Measurements from ENCODE around the gene MTHFSD. TPM values are rescaled to one million over a fixed set of nuclear protein-coding genes. Genes with fewer than 3 reads are reported as not detected.

The MTHFSD gene
- total RNA-seq, 3 donors from 2014 or later: 15.8 to 30.2 (median 27.7) TPM

DNA sequence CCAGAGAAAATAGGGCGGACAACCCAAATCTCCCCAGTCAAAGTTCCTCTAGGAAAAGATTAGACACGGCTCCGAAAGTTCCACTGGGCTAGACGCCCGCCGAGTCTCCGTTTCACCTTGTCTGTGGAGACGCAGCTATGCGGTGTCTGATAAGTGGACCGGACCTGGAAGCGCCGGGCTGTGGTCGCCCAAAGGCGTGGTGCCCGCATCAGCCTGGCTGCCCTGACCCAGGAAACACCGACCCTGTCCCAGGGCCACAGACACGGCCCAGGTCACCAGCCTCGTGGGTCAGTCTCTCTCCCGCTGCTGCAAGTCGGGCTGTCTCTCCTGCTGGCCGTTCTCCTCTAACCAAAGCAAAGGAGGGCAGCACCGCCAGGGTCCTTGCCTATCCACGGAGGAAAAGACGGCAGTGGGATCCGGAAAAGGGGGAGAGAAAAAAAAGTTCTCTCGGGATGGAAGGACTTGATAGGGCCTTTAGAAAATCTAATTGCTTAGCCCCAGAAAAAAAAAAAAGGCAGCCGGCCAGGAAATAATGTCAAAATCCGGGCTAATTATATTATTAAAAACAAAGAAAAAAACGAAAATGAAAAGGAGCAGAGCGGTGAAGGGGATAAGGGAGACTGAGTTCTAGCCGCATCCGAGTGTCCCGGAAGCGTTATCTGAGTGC is 58.6 kb downstream of the MTHFSD start:
- H3K27me3 ChIP-seq: peaks cover 9 to 99% of the 10 kb centered on the region in 2 donors
- no peak overlapping the region for H3K4me3 ChIP-seq
- no peaks in the 10 kb centered on the region for H3K36me3 ChIP-seq
- intact Hi-C loops (cut with DNase I; ENCODE audit: low total_unique reads): no loop called here
- H3K27ac ChIP-seq: no peak overlapping the region
- no peaks in the 10 kb centered on the region for H3K4me1 ChIP-seq
- no peaks in the 10 kb centered on the region for H3K9me3 ChIP-seq
- TF ChIP-seq, protein P1, sequence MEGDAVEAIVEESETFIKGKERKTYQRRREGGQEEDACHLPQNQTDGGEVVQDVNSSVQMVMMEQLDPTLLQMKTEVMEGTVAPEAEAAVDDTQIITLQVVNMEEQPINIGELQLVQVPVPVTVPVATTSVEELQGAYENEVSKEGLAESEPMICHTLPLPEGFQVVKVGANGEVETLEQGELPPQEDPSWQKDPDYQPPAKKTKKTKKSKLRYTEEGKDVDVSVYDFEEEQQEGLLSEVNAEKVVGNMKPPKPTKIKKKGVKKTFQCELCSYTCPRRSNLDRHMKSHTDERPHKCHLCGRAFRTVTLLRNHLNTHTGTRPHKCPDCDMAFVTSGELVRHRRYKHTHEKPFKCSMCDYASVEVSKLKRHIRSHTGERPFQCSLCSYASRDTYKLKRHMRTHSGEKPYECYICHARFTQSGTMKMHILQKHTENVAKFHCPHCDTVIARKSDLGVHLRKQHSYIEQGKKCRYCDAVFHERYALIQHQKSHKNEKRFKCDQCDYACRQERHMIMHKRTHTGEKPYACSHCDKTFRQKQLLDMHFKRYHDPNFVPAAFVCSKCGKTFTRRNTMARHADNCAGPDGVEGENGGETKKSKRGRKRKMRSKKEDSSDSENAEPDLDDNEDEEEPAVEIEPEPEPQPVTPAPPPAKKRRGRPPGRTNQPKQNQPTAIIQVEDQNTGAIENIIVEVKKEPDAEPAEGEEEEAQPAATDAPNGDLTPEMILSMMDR (IDR thresholded peaks at IDR 0.05): no peak
- no peak for TF ChIP-seq POLR2A (IDR thresholded peaks at IDR 0.05)
- TF ChIP-seq POLR2AphosphoS5 (IDR thresholded peaks at IDR 0.05): no peak
- no peak for DNase-seq (ENCODE audit: low spot score in 2 of 2)

DNA sequence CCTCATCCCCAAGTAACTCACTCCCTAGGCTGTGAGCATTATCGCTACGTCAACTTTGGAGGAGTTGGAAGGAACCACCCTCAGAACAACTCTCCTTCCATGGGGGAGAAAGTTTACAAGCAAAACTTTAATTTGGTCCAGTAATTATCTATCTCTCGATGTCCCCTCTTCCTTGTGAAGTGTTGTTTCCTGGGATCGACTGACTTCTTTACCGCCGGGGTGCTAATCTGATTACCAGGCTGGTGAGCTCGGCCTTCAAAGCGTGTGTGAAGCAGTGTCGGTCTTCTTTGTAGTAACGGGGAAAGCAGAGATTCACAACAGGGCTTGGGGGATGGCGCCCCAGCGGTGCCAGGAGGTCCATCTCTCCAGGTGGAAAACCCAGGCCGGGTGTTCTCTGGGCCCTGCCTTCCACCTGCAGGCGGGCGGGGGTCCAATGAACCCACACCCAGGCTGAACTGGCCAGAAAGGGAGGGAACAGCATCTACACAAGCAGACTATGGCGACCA is 59.2 kb downstream of the MTHFSD start:
- H3K36me3 ChIP-seq: no peaks in the 10 kb centered on the region
- TF ChIP-seq, protein P1 (IDR thresholded peaks at IDR 0.05): no peak
- no peak for TF ChIP-seq POLR2AphosphoS5 (IDR thresholded peaks at IDR 0.05)
- no peak for TF ChIP-seq POLR2A (IDR thresholded peaks at IDR 0.05)
- no peak for DNase-seq (ENCODE audit: low spot score in 2 of 2)
- no peak overlapping the region for H3K4me3 ChIP-seq
- no peaks in the 10 kb centered on the region for H3K9me3 ChIP-seq
- no peaks in the 10 kb centered on the region for H3K4me1 ChIP-seq
- H3K27ac ChIP-seq: no peak overlapping the region
- intact Hi-C loops (cut with DNase I; ENCODE audit: low total_unique reads): no loop called here
- H3K27me3 ChIP-seq: peaks cover 9 to 99% of the 10 kb centered on the region in 2 donors

DNA sequence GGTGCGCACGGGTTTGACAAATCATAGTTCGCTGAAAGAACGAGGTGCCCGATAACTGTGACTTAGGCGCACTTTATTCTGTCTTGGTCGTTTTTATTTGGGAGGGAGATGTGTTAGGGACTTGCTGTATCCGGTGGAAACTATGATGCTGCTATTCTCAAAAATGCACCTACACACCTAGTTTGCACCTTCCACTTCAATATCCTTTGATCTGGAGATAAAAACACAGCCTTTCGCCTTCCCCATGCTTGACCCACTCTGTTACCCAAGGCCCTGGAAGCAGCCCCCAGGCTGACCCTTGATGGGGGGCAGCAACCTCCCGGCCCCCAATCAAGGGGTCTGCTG is 59.7 kb downstream of the MTHFSD start:
- Histone ChIP-seq H3K36me3 (no peaks in the 10 kb centered on the region), H3K4me3 (no peak overlapping the region), H3K27me3 (peaks cover 9 to 99% of the 10 kb centered on the region in 2 donors), H3K9me3 (no peaks in the 10 kb centered on the region), H3K4me1 (no peaks in the 10 kb centered on the region), H3K27ac (no peak overlapping the region)
- intact Hi-C loops (cut with DNase I; ENCODE audit: low total_unique reads): no loop called here
- TF ChIP-seq POLR2A (IDR thresholded peaks at IDR 0.05) (no peak), POLR2AphosphoS5 (IDR thresholded peaks at IDR 0.05) (no peak)
- TF ChIP-seq, protein P1 (IDR thresholded peaks at IDR 0.05): no peak
- DNase-seq (ENCODE audit: low spot score in 2 of 2): no peak

DNA sequence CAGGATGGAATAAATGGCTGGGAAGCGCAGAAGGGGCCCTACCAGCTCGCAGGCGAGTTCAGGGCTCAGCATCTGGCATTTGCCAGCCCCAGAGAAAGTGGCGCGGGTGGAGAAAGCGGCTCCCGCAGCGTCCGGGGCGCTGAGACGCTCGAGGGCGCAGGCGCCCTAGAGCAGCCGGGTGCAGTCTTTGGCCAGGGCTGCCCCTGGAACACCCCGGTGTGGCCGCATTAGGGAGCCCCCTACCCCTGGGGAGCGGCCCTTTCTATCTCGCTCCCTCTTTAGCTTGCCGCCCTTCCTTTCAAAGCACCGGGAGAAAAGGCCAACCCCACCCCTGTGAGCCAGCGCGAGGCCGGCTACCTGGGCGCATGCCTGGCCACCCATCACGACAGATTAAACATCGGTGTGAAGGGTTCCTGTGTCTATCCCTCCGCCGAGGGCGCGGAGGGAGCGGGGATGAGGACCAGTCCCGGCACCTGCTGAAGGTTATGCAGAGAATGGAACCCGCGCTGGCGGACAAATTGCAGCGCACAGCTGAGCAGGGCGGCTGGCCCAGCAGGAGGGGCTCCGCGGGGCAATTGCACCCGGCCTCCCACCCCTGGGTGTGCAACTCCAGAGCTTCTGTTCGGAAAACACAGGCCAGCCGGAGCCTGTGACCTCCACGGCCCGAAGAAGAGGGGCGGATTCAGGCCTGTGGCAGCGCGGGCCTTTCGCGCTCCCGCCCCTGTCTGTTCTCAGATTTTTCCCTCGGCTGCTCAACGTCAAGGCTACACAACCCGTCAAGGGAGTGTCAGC is 60.3 kb downstream of the MTHFSD start:
- no peaks in the 10 kb centered on the region for H3K36me3 ChIP-seq
- H3K4me3 ChIP-seq: no peak overlapping the region
- no peaks in the 10 kb centered on the region for H3K4me1 ChIP-seq
- no peak overlapping the region for H3K27ac ChIP-seq
- TF ChIP-seq POLR2AphosphoS5 (IDR thresholded peaks at IDR 0.05) (no peak), POLR2A (IDR thresholded peaks at IDR 0.05) (no peak)
- TF ChIP-seq, protein P1 (IDR thresholded peaks at IDR 0.05): no peak
- no peaks in the 10 kb centered on the region for H3K9me3 ChIP-seq
- H3K27me3 ChIP-seq: peaks cover 9 to 98% of the 10 kb centered on the region in 2 donors
- no peak for DNase-seq (ENCODE audit: low spot score in 2 of 2)
- intact Hi-C loops (cut with DNase I; ENCODE audit: low total_unique reads): no loop called here

DNA sequence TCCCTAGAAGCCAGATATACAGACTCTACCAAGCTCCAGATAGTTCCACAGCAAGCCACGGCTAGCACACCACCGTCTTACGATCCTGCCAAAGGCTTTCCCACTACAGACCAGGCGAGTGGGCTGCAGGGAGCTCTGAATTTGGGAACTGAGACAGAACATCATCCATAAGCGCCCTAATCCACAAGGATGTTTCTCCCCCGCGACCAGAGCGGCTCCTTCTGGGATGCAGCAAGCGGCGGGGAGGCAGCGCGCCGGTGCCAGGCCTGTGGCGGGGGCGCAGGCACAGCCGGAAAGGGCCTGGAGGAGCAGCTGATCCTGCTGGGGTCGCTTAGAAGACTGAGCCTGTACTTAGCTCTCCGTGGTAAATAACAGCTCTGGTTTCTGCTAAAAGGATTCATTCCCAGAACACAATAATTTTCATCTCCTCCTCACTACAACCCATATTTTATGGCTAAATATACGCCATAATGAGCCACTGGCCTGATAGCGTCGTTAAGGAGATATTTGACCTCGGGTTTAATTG is 60.9 kb downstream of the MTHFSD start:
- TF ChIP-seq, protein P1 (IDR thresholded peaks at IDR 0.05): no peak
- TF ChIP-seq POLR2AphosphoS5 (IDR thresholded peaks at IDR 0.05) (no peak), POLR2A (IDR thresholded peaks at IDR 0.05) (no peak)
- H3K27ac ChIP-seq: no peak overlapping the region

More for the DNA sequence above, 60.9 kb downstream of the MTHFSD start:
- DNase-seq (ENCODE audit: low spot score in 2 of 2): no peak
- H3K36me3 ChIP-seq: no peaks in the 10 kb centered on the region
- no peaks in the 10 kb centered on the region for H3K4me1 ChIP-seq
- peaks cover 9 to 98% of the 10 kb centered on the region in 2 donors for H3K27me3 ChIP-seq
- intact Hi-C loops (cut with DNase I; ENCODE audit: low total_unique reads): no loop called here
- no peak overlapping the region for H3K4me3 ChIP-seq
- no peaks in the 10 kb centered on the region for H3K9me3 ChIP-seq

Data from breast epithelium (tissue), 4 donors.